Ishikawa (cell line): Measurements from ENCODE around the gene ZNF365.

Experiments
- CEBPB ChIP-seq: IDR thresholded peaks from 2 replicates; pipeline ENCODE4 v1.6.1; 2012
- CREB1 ChIP-seq: IDR thresholded peaks from 2 replicates; pipeline ENCODE4 v1.6.1; 2012; ENCODE audit warnings: low read depth
- EGR1 ChIP-seq: IDR thresholded peaks from 2 replicates; pipeline ENCODE4 v1.6.1; 2012
- EP300 ChIP-seq: IDR thresholded peaks from 2 replicates; pipeline ENCODE4 v1.6.1; 2012; ENCODE audit warnings: borderline replicate concordance
- FOXM1 ChIP-seq: IDR thresholded peaks from 2 replicates; pipeline ENCODE4 v1.6.1; 2012; ENCODE audit warnings: low read depth, borderline replicate concordance
- NFIC ChIP-seq: IDR thresholded peaks from 2 replicates; pipeline ENCODE4 v1.6.1; 2012
- RAD21 ChIP-seq: IDR thresholded peaks from 2 replicates; pipeline ENCODE4 v1.6.1; 2012; ENCODE audit warnings: low read depth
- TAF1 ChIP-seq: IDR thresholded peaks from 2 replicates; pipeline ENCODE4 v1.6.1; 2012; ENCODE audit warnings: low read depth, mild to moderate bottlenecking
- TCF12 ChIP-seq: IDR thresholded peaks from 2 replicates; pipeline ENCODE4 v1.6.1; 2012; ENCODE audit warnings: low read depth
- TEAD4 ChIP-seq: IDR thresholded peaks from 2 replicates; pipeline ENCODE4 v1.6.1; 2012
- USF1 ChIP-seq: IDR thresholded peaks from 2 replicates; pipeline ENCODE4 v1.6.1; 2012
- YY1 ChIP-seq: IDR thresholded peaks from 2 replicates; pipeline ENCODE4 v1.6.1; 2012; ENCODE audit warnings: low read depth
- ZBTB7A ChIP-seq: IDR thresholded peaks from 2 replicates; pipeline ENCODE4 v1.6.1; 2012; ENCODE audit warnings: low read depth
- TF ChIP-seq, protein P1 (sequence below): IDR thresholded peaks from 2 replicates; pipeline ENCODE4 v1.6.1; 2012; ENCODE audit warnings: low read depth, mild to moderate bottlenecking
- TF ChIP-seq, protein P2 (sequence below): IDR thresholded peaks from 2 replicates; pipeline ENCODE4 v1.6.1; 2012

The ZNF365 gene

GRCh38 chr10:62450912-62451610, 76.9 kb downstream of the ZNF365 start:
- TF ChIP-seq EP300 (no peak), TCF12 (no peak), CREB1 (no peak)
- TF ChIP-seq, protein P1, sequence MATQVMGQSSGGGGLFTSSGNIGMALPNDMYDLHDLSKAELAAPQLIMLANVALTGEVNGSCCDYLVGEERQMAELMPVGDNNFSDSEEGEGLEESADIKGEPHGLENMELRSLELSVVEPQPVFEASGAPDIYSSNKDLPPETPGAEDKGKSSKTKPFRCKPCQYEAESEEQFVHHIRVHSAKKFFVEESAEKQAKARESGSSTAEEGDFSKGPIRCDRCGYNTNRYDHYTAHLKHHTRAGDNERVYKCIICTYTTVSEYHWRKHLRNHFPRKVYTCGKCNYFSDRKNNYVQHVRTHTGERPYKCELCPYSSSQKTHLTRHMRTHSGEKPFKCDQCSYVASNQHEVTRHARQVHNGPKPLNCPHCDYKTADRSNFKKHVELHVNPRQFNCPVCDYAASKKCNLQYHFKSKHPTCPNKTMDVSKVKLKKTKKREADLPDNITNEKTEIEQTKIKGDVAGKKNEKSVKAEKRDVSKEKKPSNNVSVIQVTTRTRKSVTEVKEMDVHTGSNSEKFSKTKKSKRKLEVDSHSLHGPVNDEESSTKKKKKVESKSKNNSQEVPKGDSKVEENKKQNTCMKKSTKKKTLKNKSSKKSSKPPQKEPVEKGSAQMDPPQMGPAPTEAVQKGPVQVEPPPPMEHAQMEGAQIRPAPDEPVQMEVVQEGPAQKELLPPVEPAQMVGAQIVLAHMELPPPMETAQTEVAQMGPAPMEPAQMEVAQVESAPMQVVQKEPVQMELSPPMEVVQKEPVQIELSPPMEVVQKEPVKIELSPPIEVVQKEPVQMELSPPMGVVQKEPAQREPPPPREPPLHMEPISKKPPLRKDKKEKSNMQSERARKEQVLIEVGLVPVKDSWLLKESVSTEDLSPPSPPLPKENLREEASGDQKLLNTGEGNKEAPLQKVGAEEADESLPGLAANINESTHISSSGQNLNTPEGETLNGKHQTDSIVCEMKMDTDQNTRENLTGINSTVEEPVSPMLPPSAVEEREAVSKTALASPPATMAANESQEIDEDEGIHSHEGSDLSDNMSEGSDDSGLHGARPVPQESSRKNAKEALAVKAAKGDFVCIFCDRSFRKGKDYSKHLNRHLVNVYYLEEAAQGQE: no peak

GRCh38 chr10:62451611-62451975, 77.4 kb downstream of the ZNF365 start:
- TF ChIP-seq RAD21 (no peak), ZBTB7A (no peak), CREB1 (no peak), CEBPB (no peak), TCF12 (no peak), NFIC (no peak), YY1 (no peak), USF1 (no peak), EGR1 (no peak), TAF1 (no peak), TEAD4 (no peak), EP300 (no peak), FOXM1 (no peak)
- TF ChIP-seq, protein P1: no peak
- TF ChIP-seq, protein P2, sequence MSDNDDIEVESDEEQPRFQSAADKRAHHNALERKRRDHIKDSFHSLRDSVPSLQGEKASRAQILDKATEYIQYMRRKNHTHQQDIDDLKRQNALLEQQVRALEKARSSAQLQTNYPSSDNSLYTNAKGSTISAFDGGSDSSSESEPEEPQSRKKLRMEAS: no peak
